IMR-90 (cell line): ENCODE results near the gene AADACL4. TPM values are rescaled to one million over a fixed set of nuclear protein-coding genes. Genes with fewer than 3 reads are reported as not detected.

Source experiments
- ATAC-seq: fragments of 200-7000 bp; cut with Tn5 transposase; 2 replicates; pipeline ENCODE4 v1.9.1; 2020; ENCODE audit warnings: low read depth, mild to moderate bottlenecking, moderate library complexity
- BruUV-seq: library from RNA; stranded (reverse); fragments of 400-500 nt; replicated peaks from 2 replicates; lab custom pipeline; 2021; lab: Mats Ljungman, UMichigan
- CTCF ChIA-PET: fragments of 300-600 bp; formaldehyde crosslinking; extraction: SDS; loops from one replicate; lab custom pipeline; 2021; ENCODE audit warnings: antibody characterized with exemption; lab: Yijun Ruan, JAX
- POLR2A ChIA-PET: fragments of 300-600 bp; sonication (Branson Sonifier 250); formaldehyde crosslinking; loops from one replicate; lab custom pipeline; 2022; ENCODE audit warnings: antibody characterized with exemption; ENCODE audit not compliant: unreplicated experiment; lab: Charles Lee
- DNase-seq: peaks from one replicate; pipeline ENCODE4 v3.0.0; 2013
- H2AFZ ChIP-seq: replicated peaks from 2 replicates; pipeline ENCODE3; 2013; ENCODE audit warnings: low read length, mild to moderate bottlenecking; ENCODE audit not compliant: poor library complexity
- H2AK5ac ChIP-seq: 2 replicates; pipeline ENCODE4 v1.6.1; 2013; ENCODE audit warnings: low read depth, low read length, inconsistent platforms
- H2AK9ac ChIP-seq: replicated peaks from 2 replicates; pipeline ENCODE3; 2013; ENCODE audit warnings: mild to moderate bottlenecking, low read depth, low read length, moderate library complexity; ENCODE audit not compliant: poor library complexity
- H2BK120ac ChIP-seq: 2 replicates; pipeline ENCODE4 v1.6.1; 2013; ENCODE audit warnings: low read depth, low read length, inconsistent platforms
- H2BK15ac ChIP-seq: 3 replicates; pipeline ENCODE4 v1.6.1; 2013; ENCODE audit warnings: low read depth, low read length, inconsistent platforms
- H2BK20ac ChIP-seq: 2 replicates; pipeline ENCODE4 v1.6.1; 2013; ENCODE audit warnings: low read depth, mild to moderate bottlenecking, inconsistent platforms, low read length, moderate library complexity
- H2BK5ac ChIP-seq: 2 replicates; pipeline ENCODE4 v1.6.1; 2013; ENCODE audit warnings: mild to moderate bottlenecking, low read depth, low read length, inconsistent platforms; ENCODE audit not compliant: poor library complexity, severe bottlenecking
- H3K14ac ChIP-seq: replicated peaks from 2 replicates; pipeline ENCODE4 v1.6.1; 2013; ENCODE audit warnings: low read depth, low read length, inconsistent platforms
- H3K18ac ChIP-seq: 2 replicates; pipeline ENCODE4 v1.6.1; 2013; ENCODE audit warnings: low read depth, low read length, control low read depth
- H3K23ac ChIP-seq: 2 replicates; pipeline ENCODE4 v1.6.1; 2013; ENCODE audit warnings: low read depth, low read length, inconsistent platforms
- H3K27ac ChIP-seq: 2 replicates; pipeline ENCODE4 v1.5.1; 2013; ENCODE audit warnings: mild to moderate bottlenecking, control low read depth, low read length; ENCODE audit not compliant: insufficient read depth
- H3K27me3 ChIP-seq: 2 replicates; pipeline ENCODE4 v1.6.1; 2013; ENCODE audit warnings: low read length; ENCODE audit not compliant: control insufficient read depth, insufficient read depth
- H3K36me3 ChIP-seq: 2 replicates; pipeline ENCODE4 v1.6.1; 2013; ENCODE audit warnings: low read length, mixed read lengths; ENCODE audit not compliant: control insufficient read depth, insufficient read depth
- H3K4ac ChIP-seq: 2 replicates; pipeline ENCODE4 v1.6.1; 2013; ENCODE audit warnings: low read depth, low read length, inconsistent platforms
- H3K4me1 ChIP-seq: 2 replicates; pipeline ENCODE4 v1.6.1; 2013; ENCODE audit warnings: low read length, mixed read lengths; ENCODE audit not compliant: control insufficient read depth, insufficient read depth
- H3K4me2 ChIP-seq: 2 replicates; pipeline ENCODE4 v1.6.1; 2013; ENCODE audit warnings: low read depth, mild to moderate bottlenecking, control low read depth, low read length, moderate library complexity
- H3K4me3 ChIP-seq: 2 replicates; pipeline ENCODE4 v1.5.1; 2013; ENCODE audit warnings: low read depth, mild to moderate bottlenecking, control low read depth, low read length, moderate library complexity; ENCODE audit not compliant: insufficient read depth
- H3K56ac ChIP-seq: 2 replicates; pipeline ENCODE4 v1.6.1; 2013; ENCODE audit warnings: low read length, inconsistent platforms; ENCODE audit not compliant: insufficient read depth; ENCODE audit errors: extremely low read depth
- H3K79me1 ChIP-seq, 2 experiments: 2 replicates each; pipeline ENCODE4 v1.6.1; 2013; ENCODE audit warnings: low read length in 2 of 2, inconsistent platforms in 1 of 2, low read depth in 1 of 2
- H3K9ac ChIP-seq: 2 replicates; pipeline ENCODE4 v1.6.1; 2013; ENCODE audit warnings: low read depth, low read length, control low read depth
- H3K9me1 ChIP-seq: 2 replicates; pipeline ENCODE4 v1.6.1; 2013; ENCODE audit warnings: low read length, inconsistent platforms; ENCODE audit not compliant: insufficient read depth
- H3K9me3 ChIP-seq: 2 replicates; pipeline ENCODE4 v1.6.1; 2013; ENCODE audit warnings: low read length; ENCODE audit not compliant: control insufficient read depth, insufficient read depth
- H4K20me1 ChIP-seq: 2 replicates; pipeline ENCODE4 v1.6.1; 2013; ENCODE audit warnings: low read length, inconsistent platforms; ENCODE audit not compliant: insufficient read depth
- H4K5ac ChIP-seq: 2 replicates; pipeline ENCODE4 v1.6.1; 2013; ENCODE audit warnings: mild to moderate bottlenecking, low read depth, low read length, control low read depth
- H4K8ac ChIP-seq, 2 experiments: 2 replicates each; pipeline ENCODE4 v1.6.1; 2013; ENCODE audit warnings: low read depth in 2 of 2, low read length in 2 of 2, control low read depth in 1 of 2, inconsistent platforms in 1 of 2
- H4K91ac ChIP-seq: 2 replicates; pipeline ENCODE4 v1.6.1; 2013; ENCODE audit warnings: low read depth, low read length, inconsistent platforms; ENCODE audit not compliant: insufficient read depth
- BHLHE40 ChIP-seq: fragments of 150-350 bp; IDR thresholded peaks from 2 replicates; pipeline ENCODE4 v1.6.1; 2016; ENCODE audit warnings: mild to moderate bottlenecking, low read depth, low read length
- CHD1 ChIP-seq: IDR thresholded peaks from 2 replicates; pipeline ENCODE4 v1.6.1; 2012; ENCODE audit warnings: low read depth, low read length, improper control_type of control experiment
- CTCF ChIP-seq: conservative IDR thresholded peaks from 2 replicates; pipeline ENCODE4 v1.5.1; 2012; ENCODE audit warnings: mild to moderate bottlenecking, low read depth, low read length, improper control_type of control experiment
- FOS ChIP-seq: fragments of 150-350 bp; IDR thresholded peaks from 2 replicates; pipeline ENCODE4 v1.6.1; 2016; ENCODE audit warnings: low read depth, low read length
- MAFK ChIP-seq: IDR thresholded peaks from 2 replicates; pipeline ENCODE4 v1.6.1; 2012; ENCODE audit warnings: low read depth, low read length, improper control_type of control experiment
- MAZ ChIP-seq: IDR thresholded peaks from 2 replicates; pipeline ENCODE4 v1.6.1; 2012; ENCODE audit warnings: low read depth, mild to moderate bottlenecking, low read length, improper control_type of control experiment, moderate library complexity, borderline replicate concordance
- MXI1 ChIP-seq: IDR thresholded peaks from 2 replicates; pipeline ENCODE4 v1.6.1; 2012; ENCODE audit warnings: low read depth, mild to moderate bottlenecking, low read length, moderate library complexity, borderline replicate concordance
- NFE2L2 ChIP-seq: fragments of 150-350 bp; IDR thresholded peaks from 2 replicates; pipeline ENCODE4 v1.6.1; 2016; ENCODE audit warnings: low read depth, mild to moderate bottlenecking, low read length
- POLR2A ChIP-seq: IDR thresholded peaks from 2 replicates; pipeline ENCODE4 v1.6.1; 2012; ENCODE audit warnings: mild to moderate bottlenecking, low read depth, low read length
- RCOR1 ChIP-seq: IDR thresholded peaks from 2 replicates; pipeline ENCODE4 v1.6.1; 2012; ENCODE audit warnings: mild to moderate bottlenecking, low read length, improper control_type of control experiment; ENCODE audit not compliant: insufficient replicate concordance
- RFX5 ChIP-seq: IDR thresholded peaks from 2 replicates; pipeline ENCODE4 v1.8.0; 2012; ENCODE audit warnings: low read depth, mild to moderate bottlenecking, low read length, moderate library complexity
- SMC3 ChIP-seq: fragments of 150-350 bp; IDR thresholded peaks from 2 replicates; pipeline ENCODE4 v1.6.1; 2016; ENCODE audit warnings: low read depth, mild to moderate bottlenecking, antibody characterized with exemption, low read length, moderate library complexity
- USF2 ChIP-seq: fragments of 150-350 bp; IDR thresholded peaks from 2 replicates; pipeline ENCODE4 v1.6.1; 2017; ENCODE audit warnings: mild to moderate bottlenecking, antibody characterized with exemption, low read length, low read depth
- WGBS, 2 experiments: methylation state at CpG; one replicate each; pipeline versions ENCODE4 v1.1.5 to v1.1.7; 2013; ENCODE audit warnings: missing lambda C conversion rate in 2 of 2; ENCODE audit not compliant: insufficient read length in 1 of 2; ENCODE audit errors: extremely low coverage in 2 of 2; 5-methylcytosine and 5-hydroxymethylcytosine counted together
- dilution Hi-C: fragments of 300-500 bp; cut with HindIII; formaldehyde crosslinking; loops from one replicate; pipeline ENCODE4 v1.14.3; 2018; ENCODE audit warnings: low sequenced_read_pairs; ENCODE audit not compliant: unreplicated experiment
- in situ Hi-C: fragments of 300-500 bp; cut with MboI; formaldehyde crosslinking; loops from 3 replicates; pipeline ENCODE4 v1.14.3; 2019; ENCODE audit warnings: low sequenced_read_pairs, inconsistent platforms, mixed read lengths
- intact Hi-C: fragments of 100-400 bp; cut with micrococcal nuclease; formaldehyde crosslinking; loops from 2 replicates; pipeline ENCODE4 v1.10.0; 2022
- polyA plus RNA-seq, 3 experiments: library from polyadenylated mRNA; depleted of rRNA; stranded (reverse); fragments of >200 nt; gene quantifications; 2 replicates each; pipeline ENCODE4 v1.2.3, GENCODE V29; 2012; ENCODE audit warnings: low replicate concordance in 1 of 3
- total RNA-seq: library from RNA; depleted of rRNA; stranded (reverse); fragments of >200 nt; gene quantifications from 2 replicates; pipeline ENCODE4 v1.2.3, GENCODE V29; 2012

The AADACL4 gene
- total and polyA plus RNA-seq, 2 of the 4 experiments (the other 2 are of a cell fraction) = not detected

GRCh38 chr1:12615865-12616708, 27.8 kb upstream of the AADACL4 start:
- Histone ChIP-seq H2AK9ac (peak overlapping the region; percentile 71), H2BK5ac (peak overlapping the region; percentile 77), H4K8ac (peak overlapping the region; percentile 41 to 81; a peak in 3 of 4 replicates), H3K14ac (peak overlapping the region; percentile 91), H3K56ac (peak overlapping the region; percentile 87), H3K9ac (peak overlapping the region; percentile 74), H3K27ac (peak overlapping the region; percentile 77), H3K4ac (peak overlapping the region; percentile 88), H3K79me1 (peaks cover 5 to 22% of the 10 kb centered on the region in 2 experiments; a peak in 2 of 4 replicates), H3K23ac (peak overlapping the region; percentile 90), H2BK120ac (peak overlapping the region; percentile 86), H3K9me1 (peaks cover 4% of the 10 kb centered on the region; the same call in 1 of the 2 replicates), H3K18ac (peak overlapping the region; percentile 31), H3K27me3 (no peaks in the 10 kb centered on the region), H4K91ac (peak overlapping the region; percentile 86), H2BK20ac (peak overlapping the region; percentile 90), H3K36me3 (peaks cover 7% of the 10 kb centered on the region), H3K4me1 (peaks cover 21% of the 10 kb centered on the region), H3K9me3 (no peaks in the 10 kb centered on the region), H2AFZ (peak overlapping the region; percentile 89), H3K4me3 (peak overlapping the region; percentile 66), H2BK15ac (peak overlapping the region; percentile 22), H4K20me1 (no peaks in the 10 kb centered on the region), H4K5ac (peak overlapping the region; percentile 58), H3K4me2 (peak overlapping the region; percentile 76), H2AK5ac (peak overlapping the region; percentile 78)
- POLR2A ChIA-PET = interaction anchor here (0.5 to 1.5 kb wide), 2 partner anchors 77 to 1359 kb away, joined by 3 to 4 read pairs; no protein-coding TSS in a partner anchor
- BruUV-seq = no TSS peak
- dilution Hi-C loops (no loop called here), intact Hi-C loops (loop anchor here (1.0 to 5.0 kb wide), 4 partner anchors 12 to 154 kb away; no protein-coding TSS in a partner anchor), in situ Hi-C loops (loop anchor here (5.0 to 25.0 kb wide), 3 partner anchors 61 to 304 kb away; no protein-coding TSS in a partner anchor)
- peak; percentile 62 for DNase-seq
- peak; percentile 49 for ATAC-seq
- 6% methylated on average over 6 of the region's 17 CpGs; no CpG with 5 or more reads in 1 of the 2 experiments for WGBS, 2 experiments
- CTCF ChIA-PET = interaction anchor here (0.5 to 0.8 kb wide), 2 partner anchors 169 to 340 kb away, joined by 3 read pairs; no protein-coding TSS in a partner anchor
- TF ChIP-seq MXI1 = no peak
- TF ChIP-seq SMC3 = no peak
- no peak for TF ChIP-seq USF2
- no peak for TF ChIP-seq CHD1
- TF ChIP-seq NFE2L2 = no peak
- TF ChIP-seq CTCF = no peak
- TF ChIP-seq POLR2A = peak; percentile 51; the same call in 1 of the 2 replicates
- TF ChIP-seq FOS = 0 out of 2 replicates have a peak, but pooled peaks have one; percentile 24
- TF ChIP-seq MAZ = peak; percentile 3; the same call in 1 of the 2 replicates
- no peak for TF ChIP-seq RCOR1
- no peak for TF ChIP-seq BHLHE40
- TF ChIP-seq MAFK = no peak
- TF ChIP-seq RFX5 = no peak
